ENCODE measurements around the gene MTMR12.

MTMR12 gene

DNA sequence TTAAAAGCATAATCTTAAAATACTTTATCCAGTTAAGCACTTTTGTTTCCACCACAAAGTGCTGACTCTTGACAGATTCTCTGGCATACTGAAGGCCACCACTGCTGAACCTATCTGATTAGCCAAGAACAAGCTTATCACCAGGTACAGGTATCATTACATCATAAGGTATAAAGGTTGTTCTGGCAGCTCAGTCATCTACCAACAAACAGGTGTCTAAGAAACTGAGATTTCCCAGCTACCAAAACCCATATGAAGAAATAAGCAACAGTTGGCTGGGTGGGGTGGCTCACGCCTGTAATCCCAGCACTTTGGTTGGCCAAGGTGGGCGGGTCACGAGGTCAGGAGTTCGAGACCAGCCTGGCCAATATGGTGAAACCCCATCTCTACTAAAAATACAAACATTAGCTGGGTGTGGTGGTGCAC, 5.0 kb downstream of the MTMR12 start:
- Histone ChIP-seq H3K4me3 (ENCODE audit: insufficient read length, low read depth) (no peak overlapping the region), H3K36me3 (ENCODE audit: insufficient read depth, insufficient read length, low read length) (no peaks in the 10 kb centered on the region), H3K9ac (ENCODE audit: insufficient read length, low read depth) (no peak overlapping the region), H3K4me1 (ENCODE audit: insufficient read depth, insufficient read length) (no peaks in the 10 kb centered on the region), H3K27me3 (ENCODE audit: insufficient read depth, insufficient read length) (no peaks in the 10 kb centered on the region), H3K9me3 (ENCODE audit: insufficient read depth, low read length) (no peaks in the 10 kb centered on the region)
- no peak for DNase-seq (ENCODE audit: low read depth, low spot score)
- TF ChIP-seq ZNF274 (IDR thresholded peaks at IDR 0.05; ENCODE audit: low read depth, low read length), result no peak
- TF ChIP-seq SUZ12 (IDR thresholded peaks at IDR 0.05; ENCODE audit: extremely low read depth, insufficient read depth, insufficient read length), result no peak
- TF ChIP-seq YY1 (IDR thresholded peaks at IDR 0.05; ENCODE audit: insufficient read depth, insufficient read length), result no peak

DNA sequence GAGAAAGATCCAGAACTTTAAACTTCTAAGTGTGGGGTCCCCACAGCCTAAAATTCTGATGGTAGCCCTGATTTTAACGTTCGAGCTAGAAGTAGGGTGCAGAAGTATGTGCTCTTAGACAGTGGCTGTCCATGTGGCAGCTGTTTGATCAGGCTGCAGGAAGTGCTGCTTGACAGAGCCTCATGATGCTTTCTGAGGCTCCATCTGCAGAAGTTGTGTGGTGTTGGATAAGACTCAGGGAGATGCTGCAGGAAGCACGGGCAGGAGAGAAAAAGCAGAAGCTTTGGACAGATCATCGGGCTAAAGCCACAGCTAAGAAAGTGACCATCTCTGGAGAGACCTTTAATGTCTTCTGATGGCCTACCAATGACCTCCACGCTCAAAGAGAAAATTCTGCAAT, 8.1 kb downstream of the MTMR12 start:
- TF ChIP-seq SUZ12 (IDR thresholded peaks at IDR 0.05; ENCODE audit: extremely low read depth, insufficient read depth, insufficient read length) (no peak), YY1 (IDR thresholded peaks at IDR 0.05; ENCODE audit: insufficient read depth, insufficient read length) (no peak), ZNF274 (IDR thresholded peaks at IDR 0.05; ENCODE audit: low read depth, low read length) (no peak)
- no peak for DNase-seq (ENCODE audit: low read depth, low spot score)

DNA sequence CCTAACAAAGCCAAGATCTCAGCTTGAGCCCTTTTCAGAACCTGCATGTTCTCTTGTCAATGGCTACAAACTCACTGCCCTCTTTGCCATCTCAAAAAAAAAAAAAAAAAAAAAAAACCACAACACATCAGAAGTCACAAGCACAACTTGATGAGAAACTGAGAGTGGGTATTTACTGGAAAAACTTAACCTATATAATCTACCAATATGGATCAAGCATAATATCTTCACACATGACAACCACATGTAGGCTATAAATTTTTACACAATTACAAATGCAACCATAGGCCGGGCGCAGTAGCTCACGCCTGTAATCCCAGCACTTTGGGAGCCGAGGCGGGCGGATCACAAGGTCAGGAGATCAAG, 9.0 kb downstream of the MTMR12 start:
- no peaks in the 10 kb centered on the region for H3K4me1 ChIP-seq (ENCODE audit: insufficient read depth, insufficient read length)
- no peak for DNase-seq (ENCODE audit: low read depth, low spot score)
- no peaks in the 10 kb centered on the region for H3K36me3 ChIP-seq (ENCODE audit: insufficient read depth, insufficient read length, low read length)
- no peaks in the 10 kb centered on the region for H3K9me3 ChIP-seq (ENCODE audit: insufficient read depth, low read length)
- no peak overlapping the region for H3K9ac ChIP-seq (ENCODE audit: insufficient read length, low read depth)
- TF ChIP-seq ZNF274 (IDR thresholded peaks at IDR 0.05; ENCODE audit: low read depth, low read length) (no peak), YY1 (IDR thresholded peaks at IDR 0.05; ENCODE audit: insufficient read depth, insufficient read length) (no peak), SUZ12 (IDR thresholded peaks at IDR 0.05; ENCODE audit: extremely low read depth, insufficient read depth, insufficient read length) (no peak)
- no peak overlapping the region for H3K4me3 ChIP-seq (ENCODE audit: insufficient read length, low read depth)
- no peaks in the 10 kb centered on the region for H3K27me3 ChIP-seq (ENCODE audit: insufficient read depth, insufficient read length)

More for the DNA sequence above, 8.1 kb downstream of the MTMR12 start:
- no peak overlapping the region for H3K9ac ChIP-seq (ENCODE audit: insufficient read length, low read depth)
- no peaks in the 10 kb centered on the region for H3K27me3 ChIP-seq (ENCODE audit: insufficient read depth, insufficient read length)
- H3K4me3 ChIP-seq (ENCODE audit: insufficient read length, low read depth), result no peak overlapping the region
- H3K36me3 ChIP-seq (ENCODE audit: insufficient read depth, insufficient read length, low read length), result no peaks in the 10 kb centered on the region
- H3K9me3 ChIP-seq (ENCODE audit: insufficient read depth, low read length), result no peaks in the 10 kb centered on the region
- no peaks in the 10 kb centered on the region for H3K4me1 ChIP-seq (ENCODE audit: insufficient read depth, insufficient read length)

DNA sequence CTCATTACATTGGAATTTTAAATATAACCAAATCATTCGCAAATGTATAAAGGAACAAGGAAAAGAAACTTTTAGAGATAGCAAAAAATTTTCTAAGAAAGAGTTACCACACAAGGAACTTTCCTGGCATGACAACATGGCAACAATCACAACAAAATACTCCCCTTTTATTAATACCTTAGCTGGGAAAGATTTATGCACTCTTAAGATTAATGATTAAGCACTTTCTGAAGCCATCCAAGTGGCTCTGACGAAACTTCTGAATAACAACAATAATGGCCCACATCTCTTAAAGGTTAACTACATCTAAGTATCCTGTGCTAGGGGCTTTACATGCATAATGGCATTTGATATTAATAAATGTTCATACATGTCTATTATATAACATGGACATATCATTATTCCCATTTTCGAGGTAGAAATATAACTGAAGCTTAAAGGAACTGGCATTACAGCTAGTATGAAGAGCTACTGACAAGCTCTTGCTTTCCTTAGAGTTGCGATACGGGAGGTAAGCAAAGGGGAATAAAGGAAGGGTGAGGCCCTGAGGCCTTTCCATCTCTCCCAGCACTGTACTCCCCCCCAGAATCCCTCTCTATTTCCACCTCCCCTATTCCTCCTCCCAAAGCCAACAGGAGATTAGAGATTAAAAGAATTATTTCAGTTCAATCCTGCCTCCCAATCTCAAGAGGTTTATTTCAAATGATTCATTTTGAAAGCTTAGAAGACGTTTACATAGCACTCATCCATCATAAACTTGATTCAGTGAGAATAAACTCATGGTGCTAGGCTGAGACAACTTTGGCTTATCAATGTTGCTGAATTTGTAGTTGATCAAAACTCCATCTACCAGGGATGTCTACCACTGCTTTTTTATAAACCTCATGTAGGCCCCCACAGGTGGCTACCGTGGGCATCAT, 9.6 kb downstream of the MTMR12 start:
- H3K4me1 ChIP-seq (ENCODE audit: insufficient read depth, insufficient read length), result peaks cover 4% of the 10 kb centered on the region
- no peaks in the 10 kb centered on the region for H3K9me3 ChIP-seq (ENCODE audit: insufficient read depth, low read length)
- no peak overlapping the region for H3K9ac ChIP-seq (ENCODE audit: insufficient read length, low read depth)
- no peak overlapping the region for H3K4me3 ChIP-seq (ENCODE audit: insufficient read length, low read depth)
- no peaks in the 10 kb centered on the region for H3K27me3 ChIP-seq (ENCODE audit: insufficient read depth, insufficient read length)
- peaks cover under 1% of the 10 kb centered on the region for H3K36me3 ChIP-seq (ENCODE audit: insufficient read depth, insufficient read length, low read length)
- TF ChIP-seq ZNF274 (IDR thresholded peaks at IDR 0.05; ENCODE audit: low read depth, low read length), result no peak
- no peak for TF ChIP-seq SUZ12 (IDR thresholded peaks at IDR 0.05; ENCODE audit: extremely low read depth, insufficient read depth, insufficient read length)
- TF ChIP-seq YY1 (IDR thresholded peaks at IDR 0.05; ENCODE audit: insufficient read depth, insufficient read length), result no peak
- no peak for DNase-seq (ENCODE audit: low read depth, low spot score)

DNA sequence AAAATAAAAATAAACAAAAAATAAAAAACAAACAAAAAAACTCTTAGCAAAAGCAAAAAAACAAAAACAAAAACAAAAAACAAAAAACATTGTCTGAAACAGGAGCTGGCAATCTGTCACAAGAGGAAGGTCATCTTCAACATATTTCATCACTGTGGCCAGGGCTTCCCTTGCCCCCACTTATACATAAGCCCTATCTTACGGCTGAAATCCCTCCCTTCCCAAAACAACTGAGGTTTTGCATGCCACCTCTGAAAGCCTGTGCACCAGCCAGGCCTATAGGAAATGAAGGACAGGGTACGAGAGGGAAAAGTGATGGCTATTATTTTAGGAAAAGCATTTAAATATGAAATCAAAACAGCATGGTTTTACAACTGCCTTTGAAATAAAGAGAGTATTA, 10.8 kb downstream of the MTMR12 start:
- H3K9ac ChIP-seq (ENCODE audit: insufficient read length, low read depth), result no peak overlapping the region
- H3K9me3 ChIP-seq (ENCODE audit: insufficient read depth, low read length), result no peaks in the 10 kb centered on the region
- peaks cover 2% of the 10 kb centered on the region for H3K36me3 ChIP-seq (ENCODE audit: insufficient read depth, insufficient read length, low read length)
- TF ChIP-seq ZNF274 (IDR thresholded peaks at IDR 0.05; ENCODE audit: low read depth, low read length) (no peak), YY1 (IDR thresholded peaks at IDR 0.05; ENCODE audit: insufficient read depth, insufficient read length) (no peak), SUZ12 (IDR thresholded peaks at IDR 0.05; ENCODE audit: extremely low read depth, insufficient read depth, insufficient read length) (no peak)
- no peaks in the 10 kb centered on the region for H3K27me3 ChIP-seq (ENCODE audit: insufficient read depth, insufficient read length)
- DNase-seq (ENCODE audit: low read depth, low spot score), result no peak
- H3K4me1 ChIP-seq (ENCODE audit: insufficient read depth, insufficient read length), result peaks cover 5% of the 10 kb centered on the region
- no peak overlapping the region for H3K4me3 ChIP-seq (ENCODE audit: insufficient read length, low read depth)

DNA sequence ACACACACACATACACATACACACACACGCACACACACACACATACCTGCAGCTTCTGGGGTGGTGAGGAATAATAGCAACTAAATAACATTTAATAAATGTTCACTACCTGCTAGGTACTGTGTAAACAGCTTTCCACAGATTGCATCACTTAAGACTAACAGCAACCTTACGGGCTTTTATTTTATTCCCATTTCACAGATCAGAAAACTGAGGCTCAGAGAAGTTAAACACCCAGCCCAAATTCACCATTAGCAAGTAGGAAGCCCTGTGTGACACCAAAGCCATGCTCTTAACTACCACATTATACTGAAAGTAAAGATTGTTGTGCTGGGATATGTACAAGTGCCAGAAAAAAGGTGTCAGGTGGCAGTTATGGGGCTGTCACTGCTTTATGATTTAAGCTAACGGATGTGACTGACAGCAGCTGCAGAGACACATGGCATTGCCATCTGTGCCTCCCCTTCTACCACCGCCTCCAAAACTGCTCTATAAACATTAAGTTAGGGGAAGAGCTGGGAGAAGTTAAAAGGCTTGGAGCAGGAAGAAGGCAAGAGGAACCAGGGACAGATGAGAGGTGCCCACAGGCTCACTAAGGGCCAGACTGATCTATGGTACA, 13.6 kb downstream of the MTMR12 start:
- Histone ChIP-seq H3K4me3 (ENCODE audit: insufficient read length, low read depth) (no peak overlapping the region), H3K4me1 (ENCODE audit: insufficient read depth, insufficient read length) (peaks cover 5% of the 10 kb centered on the region), H3K36me3 (ENCODE audit: insufficient read depth, insufficient read length, low read length) (peaks cover 8% of the 10 kb centered on the region), H3K9ac (ENCODE audit: insufficient read length, low read depth) (no peak overlapping the region), H3K9me3 (ENCODE audit: insufficient read depth, low read length) (no peaks in the 10 kb centered on the region), H3K27me3 (ENCODE audit: insufficient read depth, insufficient read length) (no peaks in the 10 kb centered on the region)
- TF ChIP-seq ZNF274 (IDR thresholded peaks at IDR 0.05; ENCODE audit: low read depth, low read length), result no peak
- TF ChIP-seq SUZ12 (IDR thresholded peaks at IDR 0.05; ENCODE audit: extremely low read depth, insufficient read depth, insufficient read length), result no peak
- no peak for TF ChIP-seq YY1 (IDR thresholded peaks at IDR 0.05; ENCODE audit: insufficient read depth, insufficient read length)
- DNase-seq (ENCODE audit: low read depth, low spot score), result no peak

DNA sequence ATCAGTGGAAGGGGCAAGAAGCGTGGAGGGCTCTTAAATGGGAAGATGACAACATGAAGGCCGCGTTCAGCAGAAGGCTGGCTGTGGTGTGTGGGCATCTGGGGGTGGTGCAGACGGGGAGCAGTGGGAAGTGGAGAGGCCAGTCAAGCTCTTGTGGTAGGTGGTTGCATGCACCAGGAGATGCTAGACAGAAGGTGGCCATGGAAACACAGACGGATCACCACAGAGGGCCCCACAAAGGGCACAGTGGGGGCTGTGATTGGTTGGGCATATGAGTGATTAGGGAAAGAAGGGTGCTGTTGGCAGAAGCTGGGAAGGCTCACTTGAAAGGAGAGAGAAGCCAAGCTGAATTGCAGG, 14.7 kb downstream of the MTMR12 start:
- Histone ChIP-seq H3K4me3 (ENCODE audit: insufficient read length, low read depth) (no peak overlapping the region), H3K4me1 (ENCODE audit: insufficient read depth, insufficient read length) (peaks cover 5% of the 10 kb centered on the region), H3K27me3 (ENCODE audit: insufficient read depth, insufficient read length) (no peaks in the 10 kb centered on the region), H3K36me3 (ENCODE audit: insufficient read depth, insufficient read length, low read length) (peaks cover 15% of the 10 kb centered on the region), H3K9ac (ENCODE audit: insufficient read length, low read depth) (no peak overlapping the region), H3K9me3 (ENCODE audit: insufficient read depth, low read length) (no peaks in the 10 kb centered on the region)
- DNase-seq (ENCODE audit: low read depth, low spot score), result no peak
- TF ChIP-seq ZNF274 (IDR thresholded peaks at IDR 0.05; ENCODE audit: low read depth, low read length) (no peak), YY1 (IDR thresholded peaks at IDR 0.05; ENCODE audit: insufficient read depth, insufficient read length) (no peak), SUZ12 (IDR thresholded peaks at IDR 0.05; ENCODE audit: extremely low read depth, insufficient read depth, insufficient read length) (no peak)
